ENCODE results near the gene CDH15. TPM values are rescaled to one million over a fixed set of nuclear protein-coding genes. Genes with fewer than 3 reads are reported as not detected.

CDH15 gene
- total and polyA plus RNA-seq, 2 of the 13 experiments (the other 11 are each of a cell fraction or from before 2014, with no cell fraction given), result 0.74 to 2.2 TPM

DNA sequence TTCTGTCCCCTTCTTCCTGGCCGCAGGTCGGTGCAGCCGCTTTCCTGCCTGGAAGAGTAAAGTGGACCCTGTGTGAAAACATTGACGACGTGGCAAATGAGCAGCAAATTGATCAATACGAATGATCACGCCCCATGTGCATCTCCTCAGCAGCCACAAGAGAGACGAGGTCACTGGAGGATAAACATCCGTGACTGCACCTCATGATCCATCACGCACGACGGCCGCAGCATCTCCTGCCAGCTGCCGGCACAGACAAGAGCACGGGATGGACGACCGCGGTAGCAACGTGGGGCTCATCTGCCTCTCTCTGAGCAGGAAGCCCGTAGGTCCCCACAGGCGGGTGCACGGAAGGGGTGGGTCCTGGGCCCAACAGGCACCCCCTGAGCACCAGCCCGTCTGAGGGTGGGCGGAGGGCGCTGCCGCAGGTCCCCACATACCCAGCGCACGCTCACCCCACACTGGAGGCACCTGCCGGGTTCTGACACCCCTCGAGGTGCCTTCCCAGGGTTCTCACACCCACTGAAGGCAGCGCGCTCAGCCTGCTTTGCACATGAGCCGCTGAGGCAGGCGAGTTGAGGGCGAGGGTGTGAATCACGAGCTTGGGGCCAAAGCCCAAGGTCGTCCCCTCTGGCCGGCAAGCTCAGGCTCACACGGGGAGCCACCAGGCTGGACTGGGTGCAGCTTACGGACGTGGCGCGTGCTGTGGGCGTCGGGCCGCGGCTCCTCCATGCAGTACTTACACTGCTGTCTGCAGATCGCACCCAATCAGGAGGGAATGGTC, 12.3 kb upstream of the CDH15 start (continued):
- TF ChIP-seq, protein P1, sequence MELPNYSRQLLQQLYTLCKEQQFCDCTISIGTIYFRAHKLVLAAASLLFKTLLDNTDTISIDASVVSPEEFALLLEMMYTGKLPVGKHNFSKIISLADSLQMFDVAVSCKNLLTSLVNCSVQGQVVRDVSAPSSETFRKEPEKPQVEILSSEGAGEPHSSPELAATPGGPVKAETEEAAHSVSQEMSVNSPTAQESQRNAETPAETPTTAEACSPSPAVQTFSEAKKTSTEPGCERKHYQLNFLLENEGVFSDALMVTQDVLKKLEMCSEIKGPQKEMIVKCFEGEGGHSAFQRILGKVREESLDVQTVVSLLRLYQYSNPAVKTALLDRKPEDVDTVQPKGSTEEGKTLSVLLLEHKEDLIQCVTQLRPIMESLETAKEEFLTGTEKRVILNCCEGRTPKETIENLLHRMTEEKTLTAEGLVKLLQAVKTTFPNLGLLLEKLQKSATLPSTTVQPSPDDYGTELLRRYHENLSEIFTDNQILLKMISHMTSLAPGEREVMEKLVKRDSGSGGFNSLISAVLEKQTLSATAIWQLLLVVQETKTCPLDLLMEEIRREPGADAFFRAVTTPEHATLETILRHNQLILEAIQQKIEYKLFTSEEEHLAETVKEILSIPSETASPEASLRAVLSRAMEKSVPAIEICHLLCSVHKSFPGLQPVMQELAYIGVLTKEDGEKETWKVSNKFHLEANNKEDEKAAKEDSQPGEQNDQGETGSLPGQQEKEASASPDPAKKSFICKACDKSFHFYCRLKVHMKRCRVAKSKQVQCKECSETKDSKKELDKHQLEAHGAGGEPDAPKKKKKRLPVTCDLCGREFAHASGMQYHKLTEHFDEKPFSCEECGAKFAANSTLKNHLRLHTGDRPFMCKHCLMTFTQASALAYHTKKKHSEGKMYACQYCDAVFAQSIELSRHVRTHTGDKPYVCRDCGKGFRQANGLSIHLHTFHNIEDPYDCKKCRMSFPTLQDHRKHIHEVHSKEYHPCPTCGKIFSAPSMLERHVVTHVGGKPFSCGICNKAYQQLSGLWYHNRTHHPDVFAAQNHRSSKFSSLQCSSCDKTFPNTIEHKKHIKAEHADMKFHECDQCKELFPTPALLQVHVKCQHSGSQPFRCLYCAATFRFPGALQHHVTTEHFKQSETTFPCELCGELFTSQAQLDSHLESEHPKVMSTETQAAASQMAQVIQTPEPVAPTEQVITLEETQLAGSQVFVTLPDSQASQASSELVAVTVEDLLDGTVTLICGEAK (IDR thresholded peaks at IDR 0.05), result no peak
- TF ChIP-seq, protein P1 (CRISPR knock-in tag; IDR thresholded peaks at IDR 0.05), result peak; percentile 78; the same call in 1 of the 2 replicates
- no peak for TF ChIP-seq PCBP1 (IDR thresholded peaks at IDR 0.05; ENCODE audit: borderline replicate concordance, low read depth, low read length)
- TF ChIP-seq, protein P2, sequence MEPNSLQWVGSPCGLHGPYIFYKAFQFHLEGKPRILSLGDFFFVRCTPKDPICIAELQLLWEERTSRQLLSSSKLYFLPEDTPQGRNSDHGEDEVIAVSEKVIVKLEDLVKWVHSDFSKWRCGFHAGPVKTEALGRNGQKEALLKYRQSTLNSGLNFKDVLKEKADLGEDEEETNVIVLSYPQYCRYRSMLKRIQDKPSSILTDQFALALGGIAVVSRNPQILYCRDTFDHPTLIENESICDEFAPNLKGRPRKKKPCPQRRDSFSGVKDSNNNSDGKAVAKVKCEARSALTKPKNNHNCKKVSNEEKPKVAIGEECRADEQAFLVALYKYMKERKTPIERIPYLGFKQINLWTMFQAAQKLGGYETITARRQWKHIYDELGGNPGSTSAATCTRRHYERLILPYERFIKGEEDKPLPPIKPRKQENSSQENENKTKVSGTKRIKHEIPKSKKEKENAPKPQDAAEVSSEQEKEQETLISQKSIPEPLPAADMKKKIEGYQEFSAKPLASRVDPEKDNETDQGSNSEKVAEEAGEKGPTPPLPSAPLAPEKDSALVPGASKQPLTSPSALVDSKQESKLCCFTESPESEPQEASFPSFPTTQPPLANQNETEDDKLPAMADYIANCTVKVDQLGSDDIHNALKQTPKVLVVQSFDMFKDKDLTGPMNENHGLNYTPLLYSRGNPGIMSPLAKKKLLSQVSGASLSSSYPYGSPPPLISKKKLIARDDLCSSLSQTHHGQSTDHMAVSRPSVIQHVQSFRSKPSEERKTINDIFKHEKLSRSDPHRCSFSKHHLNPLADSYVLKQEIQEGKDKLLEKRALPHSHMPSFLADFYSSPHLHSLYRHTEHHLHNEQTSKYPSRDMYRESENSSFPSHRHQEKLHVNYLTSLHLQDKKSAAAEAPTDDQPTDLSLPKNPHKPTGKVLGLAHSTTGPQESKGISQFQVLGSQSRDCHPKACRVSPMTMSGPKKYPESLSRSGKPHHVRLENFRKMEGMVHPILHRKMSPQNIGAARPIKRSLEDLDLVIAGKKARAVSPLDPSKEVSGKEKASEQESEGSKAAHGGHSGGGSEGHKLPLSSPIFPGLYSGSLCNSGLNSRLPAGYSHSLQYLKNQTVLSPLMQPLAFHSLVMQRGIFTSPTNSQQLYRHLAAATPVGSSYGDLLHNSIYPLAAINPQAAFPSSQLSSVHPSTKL (CRISPR knock-in tag; IDR thresholded peaks at IDR 0.05), result peak; percentile 88
- TF ChIP-seq HDAC1 (CRISPR knock-in tag; IDR thresholded peaks at IDR 0.05), result peak; percentile 89
- peak; percentile 52; the same call in 1 of the 2 replicates for TF ChIP-seq ARNT2 (CRISPR knock-in tag; IDR thresholded peaks at IDR 0.05; ENCODE audit: low read depth)
- TF ChIP-seq, protein P3, sequence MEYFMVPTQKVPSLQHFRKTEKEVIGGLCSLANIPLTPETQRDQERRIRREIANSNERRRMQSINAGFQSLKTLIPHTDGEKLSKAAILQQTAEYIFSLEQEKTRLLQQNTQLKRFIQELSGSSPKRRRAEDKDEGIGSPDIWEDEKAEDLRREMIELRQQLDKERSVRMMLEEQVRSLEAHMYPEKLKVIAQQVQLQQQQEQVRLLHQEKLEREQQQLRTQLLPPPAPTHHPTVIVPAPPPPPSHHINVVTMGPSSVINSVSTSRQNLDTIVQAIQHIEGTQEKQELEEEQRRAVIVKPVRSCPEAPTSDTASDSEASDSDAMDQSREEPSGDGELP (IDR thresholded peaks at IDR 0.05; ENCODE audit: borderline replicate concordance, low read depth), result no peak
- TF ChIP-seq, protein P4, sequence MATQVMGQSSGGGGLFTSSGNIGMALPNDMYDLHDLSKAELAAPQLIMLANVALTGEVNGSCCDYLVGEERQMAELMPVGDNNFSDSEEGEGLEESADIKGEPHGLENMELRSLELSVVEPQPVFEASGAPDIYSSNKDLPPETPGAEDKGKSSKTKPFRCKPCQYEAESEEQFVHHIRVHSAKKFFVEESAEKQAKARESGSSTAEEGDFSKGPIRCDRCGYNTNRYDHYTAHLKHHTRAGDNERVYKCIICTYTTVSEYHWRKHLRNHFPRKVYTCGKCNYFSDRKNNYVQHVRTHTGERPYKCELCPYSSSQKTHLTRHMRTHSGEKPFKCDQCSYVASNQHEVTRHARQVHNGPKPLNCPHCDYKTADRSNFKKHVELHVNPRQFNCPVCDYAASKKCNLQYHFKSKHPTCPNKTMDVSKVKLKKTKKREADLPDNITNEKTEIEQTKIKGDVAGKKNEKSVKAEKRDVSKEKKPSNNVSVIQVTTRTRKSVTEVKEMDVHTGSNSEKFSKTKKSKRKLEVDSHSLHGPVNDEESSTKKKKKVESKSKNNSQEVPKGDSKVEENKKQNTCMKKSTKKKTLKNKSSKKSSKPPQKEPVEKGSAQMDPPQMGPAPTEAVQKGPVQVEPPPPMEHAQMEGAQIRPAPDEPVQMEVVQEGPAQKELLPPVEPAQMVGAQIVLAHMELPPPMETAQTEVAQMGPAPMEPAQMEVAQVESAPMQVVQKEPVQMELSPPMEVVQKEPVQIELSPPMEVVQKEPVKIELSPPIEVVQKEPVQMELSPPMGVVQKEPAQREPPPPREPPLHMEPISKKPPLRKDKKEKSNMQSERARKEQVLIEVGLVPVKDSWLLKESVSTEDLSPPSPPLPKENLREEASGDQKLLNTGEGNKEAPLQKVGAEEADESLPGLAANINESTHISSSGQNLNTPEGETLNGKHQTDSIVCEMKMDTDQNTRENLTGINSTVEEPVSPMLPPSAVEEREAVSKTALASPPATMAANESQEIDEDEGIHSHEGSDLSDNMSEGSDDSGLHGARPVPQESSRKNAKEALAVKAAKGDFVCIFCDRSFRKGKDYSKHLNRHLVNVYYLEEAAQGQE (IDR thresholded peaks at IDR 0.05; ENCODE audit: borderline replicate concordance in 1 of 2, low read depth in 1 of 2, low read length in 2 of 2), result no peak
- TF ChIP-seq RXRB (CRISPR knock-in tag; IDR thresholded peaks at IDR 0.05; ENCODE audit: borderline replicate concordance), result peak; percentile 81
- TF ChIP-seq ZNF510 (CRISPR knock-in tag; IDR thresholded peaks at IDR 0.05; ENCODE audit: low read depth), result peak; percentile 86; the same call in 1 of the 2 replicates
